Measurements from ENCODE around the gene CCDC88B.
A peak's percentile ranks its signal among the peaks of the same experiment; 100 is the strongest.

DNA sequence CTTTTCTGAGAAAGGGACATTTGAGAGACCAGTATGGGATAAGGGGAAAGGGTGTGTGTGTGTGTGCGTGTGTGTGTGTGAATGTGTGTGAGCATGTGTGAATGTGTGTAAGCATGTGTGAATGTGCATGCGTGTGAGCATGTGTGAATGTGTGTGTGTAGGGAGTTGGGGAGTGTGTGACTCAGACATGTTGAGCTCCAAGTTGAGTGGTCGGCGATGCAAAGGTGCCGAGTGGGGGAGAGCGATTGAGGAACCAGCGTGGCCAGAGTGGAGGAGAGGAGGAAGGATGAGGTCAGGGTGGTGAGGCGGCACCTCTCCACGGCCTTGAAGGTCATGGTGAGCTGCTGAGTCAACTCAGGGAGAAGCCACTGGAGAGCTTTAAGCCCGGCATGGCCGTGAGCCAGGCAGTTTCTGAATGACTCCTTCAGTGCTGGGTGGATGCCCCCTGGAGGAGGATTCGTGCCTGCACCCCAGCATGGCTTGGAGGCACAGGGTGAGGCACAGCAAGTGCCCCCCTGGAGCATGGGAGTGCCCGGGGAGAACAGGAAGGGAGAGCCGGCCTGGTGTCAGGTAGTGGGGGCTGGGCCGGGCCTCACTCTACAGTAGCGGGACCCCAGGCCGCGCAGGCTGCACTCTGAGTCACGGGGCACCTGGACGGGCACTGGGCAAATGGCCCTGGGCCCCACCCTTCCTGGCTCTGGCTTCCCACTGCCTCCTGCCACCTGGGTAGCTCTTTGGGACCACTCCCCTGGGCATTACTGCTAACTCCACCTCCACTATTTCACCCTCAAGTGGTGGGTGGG lies 8.2 kb upstream of the CCDC88B start:
- TF ChIP-seq, protein P1, sequence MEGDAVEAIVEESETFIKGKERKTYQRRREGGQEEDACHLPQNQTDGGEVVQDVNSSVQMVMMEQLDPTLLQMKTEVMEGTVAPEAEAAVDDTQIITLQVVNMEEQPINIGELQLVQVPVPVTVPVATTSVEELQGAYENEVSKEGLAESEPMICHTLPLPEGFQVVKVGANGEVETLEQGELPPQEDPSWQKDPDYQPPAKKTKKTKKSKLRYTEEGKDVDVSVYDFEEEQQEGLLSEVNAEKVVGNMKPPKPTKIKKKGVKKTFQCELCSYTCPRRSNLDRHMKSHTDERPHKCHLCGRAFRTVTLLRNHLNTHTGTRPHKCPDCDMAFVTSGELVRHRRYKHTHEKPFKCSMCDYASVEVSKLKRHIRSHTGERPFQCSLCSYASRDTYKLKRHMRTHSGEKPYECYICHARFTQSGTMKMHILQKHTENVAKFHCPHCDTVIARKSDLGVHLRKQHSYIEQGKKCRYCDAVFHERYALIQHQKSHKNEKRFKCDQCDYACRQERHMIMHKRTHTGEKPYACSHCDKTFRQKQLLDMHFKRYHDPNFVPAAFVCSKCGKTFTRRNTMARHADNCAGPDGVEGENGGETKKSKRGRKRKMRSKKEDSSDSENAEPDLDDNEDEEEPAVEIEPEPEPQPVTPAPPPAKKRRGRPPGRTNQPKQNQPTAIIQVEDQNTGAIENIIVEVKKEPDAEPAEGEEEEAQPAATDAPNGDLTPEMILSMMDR (IDR thresholded peaks at IDR 0.05; ENCODE audit: low read depth, low read length) = peak; percentile 79
- TF ChIP-seq EZH2phosphoT487 (IDR thresholded peaks at IDR 0.05; ENCODE audit: low read depth) = no peak

All from OCI-LY3 (cell line).